Type B pancreatic cell (in vitro differentiated cells): ENCODE data around the gene RABL6. TPM values are rescaled to one million over a fixed set of nuclear protein-coding genes. Genes with fewer than 3 reads are reported as not detected.
"Not testable (repeated sequence)": the region's sequence is repeated elsewhere in the genome, so short reads cannot be mapped to it uniquely, and the experiment has no call there.

Experiments
- DNase-seq: peaks from one replicate; pipeline ENCODE4 v3.0.0; 2021; ENCODE audit warnings: mixed read lengths; ENCODE audit not compliant: unreplicated experiment; ENCODE audit errors: extremely low spot score
- H3K27ac Mint-ChIP-seq: 2 replicates; pipeline ENCODE4 v1.8.0; 2021; ENCODE audit warnings: mild to moderate bottlenecking, mixed read lengths
- H3K27me3 Mint-ChIP-seq: 2 replicates; pipeline ENCODE4 v1.8.0; 2021; ENCODE audit warnings: mixed read lengths
- H3K36me3 Mint-ChIP-seq: 2 replicates; pipeline ENCODE4 v1.8.0; 2021; ENCODE audit warnings: mixed read lengths
- H3K4me1 Mint-ChIP-seq: one replicate; pipeline ENCODE4 v1.8.0; 2021; ENCODE audit warnings: mixed read lengths; ENCODE audit not compliant: unreplicated experiment
- H3K4me3 Mint-ChIP-seq: 2 replicates; pipeline ENCODE4 v1.8.0; 2021; ENCODE audit warnings: mild to moderate bottlenecking, mixed read lengths
- H3K9me3 Mint-ChIP-seq: 2 replicates; pipeline ENCODE4 v1.8.0; 2021; ENCODE audit warnings: mixed read lengths
- CTCF ChIP-seq: fragments of 200-600 bp; sonication (generic); conservative IDR thresholded peaks from 2 replicates; pipeline ENCODE4 v1.5.0; 2021; ENCODE audit warnings: antibody characterized with exemption, mild to moderate bottlenecking
- total RNA-seq: library from RNA; stranded (reverse); gene quantifications from 2 replicates; pipeline ENCODE4 v1.2.1, GENCODE V29; 2021; ENCODE audit warnings: low replicate concordance

Gene RABL6
- total RNA-seq, 1 donor from 2014 or later = 112 TPM

- Mint-ChIP-seq H3K27me3 (no peaks in the 10 kb centered on the region), H3K4me1 (no peaks in the 10 kb centered on the region), H3K4me3 (peak overlapping the region; percentile 87), H3K9me3 (peaks cover 6% of the 10 kb centered on the region), H3K36me3 (peaks cover 9% of the 10 kb centered on the region), H3K27ac (peak overlapping the region; percentile 46)
- no peak for DNase-seq
- TF ChIP-seq CTCF = no peak
Measured at GRCh38 chr9:136865041-136865767, 57.5 kb downstream of the RABL6 start.

GRCh38 chr9:136865768-136866103 lies 58.0 kb downstream of the RABL6 start:
- DNase-seq = no peak

GRCh38 chr9:136866898-136867421 lies 59.2 kb downstream of the RABL6 start:
- H3K9me3 Mint-ChIP-seq, DNase-seq, H3K27me3 Mint-ChIP-seq, H3K27ac Mint-ChIP-seq, H3K36me3 Mint-ChIP-seq, H3K4me1 Mint-ChIP-seq: not testable (repeated sequence)
- peak overlapping the region; percentile 78 for H3K4me3 Mint-ChIP-seq

More at GRCh38 chr9:136865768-136866103, 58.0 kb downstream of the RABL6 start:
- H3K36me3 Mint-ChIP-seq = peaks cover 9% of the 10 kb centered on the region
- H3K4me1 Mint-ChIP-seq = no peaks in the 10 kb centered on the region
- no peaks in the 10 kb centered on the region for H3K27me3 Mint-ChIP-seq
- H3K9me3 Mint-ChIP-seq = peaks cover 6% of the 10 kb centered on the region
- TF ChIP-seq CTCF = no peak
- peak overlapping the region; percentile 87 for H3K4me3 Mint-ChIP-seq
- peak overlapping the region; percentile 62 for H3K27ac Mint-ChIP-seq

GRCh38 chr9:136867480-136867879 lies 59.7 kb downstream of the RABL6 start:
- DNase-seq = no peak
- Mint-ChIP-seq H3K27me3 (no peaks in the 10 kb centered on the region), H3K27ac (no peak overlapping the region), H3K4me3 (peak overlapping the region; percentile 65), H3K36me3 (peaks cover 9% of the 10 kb centered on the region), H3K9me3 (peaks cover 6% of the 10 kb centered on the region), H3K4me1 (no peaks in the 10 kb centered on the region)
- TF ChIP-seq CTCF = no peak

GRCh38 chr9:136867917-136868316 lies 60.2 kb downstream of the RABL6 start:
- H3K36me3 Mint-ChIP-seq = peaks cover 9% of the 10 kb centered on the region
- no peak overlapping the region for H3K27ac Mint-ChIP-seq
- no peak for DNase-seq
- TF ChIP-seq CTCF = no peak
- H3K4me1 Mint-ChIP-seq = no peaks in the 10 kb centered on the region
- peak overlapping the region; percentile 75 for H3K4me3 Mint-ChIP-seq
- H3K27me3 Mint-ChIP-seq = no peaks in the 10 kb centered on the region
- peaks cover 6% of the 10 kb centered on the region for H3K9me3 Mint-ChIP-seq

- peak overlapping the region; percentile 26 for H3K27ac Mint-ChIP-seq
- H3K4me1 Mint-ChIP-seq = no peaks in the 10 kb centered on the region
- peak overlapping the region; percentile 75 for H3K4me3 Mint-ChIP-seq
- TF ChIP-seq CTCF = no peak
- no peak for DNase-seq
- H3K36me3 Mint-ChIP-seq = peaks cover 9% of the 10 kb centered on the region
- H3K9me3 Mint-ChIP-seq = peaks cover 6% of the 10 kb centered on the region
- no peaks in the 10 kb centered on the region for H3K27me3 Mint-ChIP-seq
Measured at GRCh38 chr9:136868644-136869043, 60.9 kb downstream of the RABL6 start.

GRCh38 chr9:136869611-136870010 lies 61.9 kb downstream of the RABL6 start:
- H3K9me3 Mint-ChIP-seq, H3K4me1 Mint-ChIP-seq, DNase-seq, H3K27me3 Mint-ChIP-seq, H3K4me3 Mint-ChIP-seq, H3K36me3 Mint-ChIP-seq, H3K27ac Mint-ChIP-seq: not testable (repeated sequence)
